GM12864 (cell line): ENCODE data around the gene SLAIN1.

ENCODE experiments used
- DNase-seq: peaks from one replicate; pipeline ENCODE4 v3.0.0-alpha.2; 2011; ENCODE audit warnings: low read depth
- H3K4me3 ChIP-seq: 2 replicates; pipeline ENCODE4 v1.5.1; 2011; ENCODE audit warnings: mild to moderate bottlenecking, low read depth, low read length, control low read depth
- CTCF ChIP-seq: IDR thresholded peaks from 2 replicates; pipeline ENCODE4 v1.5.1; 2011; ENCODE audit warnings: low read depth, mild to moderate bottlenecking, moderate library complexity, low read length, control low read depth, inconsistent platforms; ENCODE audit errors: missing control alignments

Gene SLAIN1

DNA sequence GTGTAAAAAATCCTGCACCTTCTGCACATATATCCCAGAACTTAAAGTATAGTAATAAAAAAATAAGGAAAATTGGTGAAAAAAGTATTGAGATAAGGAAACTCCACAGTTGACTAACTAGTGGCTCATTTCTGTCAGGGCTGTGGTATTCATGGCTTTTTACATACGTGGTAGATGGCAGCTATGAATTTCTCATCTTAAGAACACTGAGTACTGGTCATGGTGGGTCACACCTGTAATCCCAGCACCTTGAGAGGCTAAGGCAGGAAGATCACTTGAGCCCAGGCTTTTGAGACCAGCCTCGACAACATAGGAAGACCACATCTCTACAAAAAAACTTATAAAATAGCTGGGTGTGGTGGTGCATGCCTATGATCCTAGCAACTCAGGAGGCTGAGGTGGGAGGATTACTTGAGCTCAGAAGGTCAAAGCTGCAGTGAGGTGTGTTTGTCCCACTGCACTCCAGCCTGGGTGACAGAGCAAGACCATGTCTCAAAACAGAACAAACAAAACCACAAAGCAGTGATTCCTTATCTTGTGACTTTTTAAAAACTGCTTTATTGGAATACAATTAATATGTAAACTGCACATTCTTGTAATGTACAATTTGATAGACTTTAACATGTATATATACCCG lies 16.8 kb downstream of the SLAIN1 start:
- DNase-seq: no peak
- H3K4me3 ChIP-seq: no peak overlapping the region
- TF ChIP-seq CTCF: no peak

DNA sequence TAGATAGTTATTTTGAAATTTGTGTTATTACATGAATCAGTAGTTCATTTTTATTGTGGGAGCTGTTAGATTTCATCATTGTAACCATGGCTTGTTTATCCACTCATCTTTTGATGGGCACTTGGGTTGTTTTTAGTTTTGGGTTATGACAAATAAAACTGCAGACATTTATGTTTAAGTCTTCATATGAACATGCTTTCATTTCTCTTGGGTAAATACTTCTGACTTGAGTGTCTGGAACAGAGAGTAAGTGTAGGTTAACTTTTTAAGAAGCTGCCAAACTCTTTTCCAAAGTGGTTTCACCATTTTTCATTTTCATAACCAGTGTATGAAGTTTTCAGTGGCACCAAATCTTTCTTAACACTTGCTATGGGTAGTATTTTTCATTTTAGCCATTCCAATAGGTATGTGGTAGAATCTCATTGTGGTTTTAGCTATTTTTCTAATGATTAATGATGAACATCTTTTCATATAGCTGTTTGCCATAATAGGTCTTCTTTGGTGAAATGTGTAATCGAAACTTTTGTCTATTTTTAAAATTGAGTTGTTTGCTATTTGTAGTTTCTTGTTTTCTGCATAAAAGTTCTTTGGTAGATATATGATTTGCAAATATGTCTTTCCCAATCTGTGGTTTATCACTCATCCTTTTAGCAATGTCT lies 17.9 kb downstream of the SLAIN1 start:
- no peak overlapping the region for H3K4me3 ChIP-seq
- no peak for DNase-seq
- TF ChIP-seq CTCF: no peak

- DNase-seq: no peak
- no peak for TF ChIP-seq CTCF
- no peak overlapping the region for H3K4me3 ChIP-seq
Observed at GRCh38 chr13:77716692-77717091, 19.2 kb downstream of the SLAIN1 start.

- no peak for TF ChIP-seq CTCF
Observed at GRCh38 chr13:77717508-77717907, 20.0 kb downstream of the SLAIN1 start.

DNA sequence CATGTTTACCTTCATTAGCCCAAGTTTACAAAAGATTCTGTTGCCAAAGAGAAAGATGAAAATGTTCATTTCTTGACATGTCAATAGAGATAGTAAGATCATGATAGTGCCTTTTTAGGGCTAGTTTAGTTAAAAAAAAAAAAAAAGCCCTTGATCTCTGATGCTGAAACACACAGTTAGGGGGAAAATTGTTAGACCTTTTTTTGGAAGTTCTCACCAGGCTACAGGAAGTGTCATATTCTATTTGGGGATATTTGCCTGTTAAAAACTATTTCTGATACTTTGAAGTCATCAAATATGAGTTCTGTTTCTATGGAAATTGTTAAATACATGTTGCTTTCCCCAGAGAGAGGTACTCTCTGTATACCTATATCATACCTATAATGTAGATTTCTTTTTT lies 21.6 kb downstream of the SLAIN1 start:
- TF ChIP-seq CTCF: no peak
- no peak overlapping the region for H3K4me3 ChIP-seq
- DNase-seq: no peak

More at GRCh38 chr13:77717508-77717907, 20.0 kb downstream of the SLAIN1 start:
- DNase-seq: no peak
- H3K4me3 ChIP-seq: no peak overlapping the region

- DNase-seq: no peak
- no peak for TF ChIP-seq CTCF
Observed at GRCh38 chr13:77720988-77721387, 23.5 kb downstream of the SLAIN1 start.

DNA sequence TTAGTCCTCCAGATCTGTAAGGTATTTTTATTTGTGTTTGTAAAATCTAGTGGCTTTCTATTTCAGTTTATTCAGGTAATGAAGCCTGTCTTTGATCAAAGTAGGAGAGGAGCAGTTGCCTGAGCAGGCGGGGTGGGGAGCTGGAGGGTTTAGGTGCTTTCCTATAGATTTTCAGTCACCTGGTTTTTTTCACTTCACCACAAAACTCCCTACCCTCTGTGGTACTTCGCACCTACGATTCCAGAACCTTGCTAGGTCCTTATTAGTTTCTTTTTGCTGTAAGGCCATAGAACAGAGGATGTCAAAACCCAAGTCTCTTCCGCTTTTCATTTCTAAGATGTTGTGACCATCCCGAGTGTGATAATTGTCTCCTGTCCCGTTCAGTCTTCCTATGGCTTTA lies 26.6 kb downstream of the SLAIN1 start:
- no peak for TF ChIP-seq CTCF
- H3K4me3 ChIP-seq: no peak overlapping the region
- no peak for DNase-seq

More at GRCh38 chr13:77720988-77721387, 23.5 kb downstream of the SLAIN1 start:
- no peak overlapping the region for H3K4me3 ChIP-seq
